C4-2B (cell line): ENCODE results near the gene MAD2L2.

Experiments used
- ZFX ChIP-seq: fragments of 450-650 bp; IDR thresholded peaks from 2 replicates; pipeline ENCODE4 v1.6.1; 2017
- TF ChIP-seq, protein P1 (sequence below): fragments of 450-650 bp; conservative IDR thresholded peaks from 2 replicates; pipeline ENCODE4 v1.5.1; 2017; ENCODE audit warnings: mild to moderate bottlenecking

DNA sequence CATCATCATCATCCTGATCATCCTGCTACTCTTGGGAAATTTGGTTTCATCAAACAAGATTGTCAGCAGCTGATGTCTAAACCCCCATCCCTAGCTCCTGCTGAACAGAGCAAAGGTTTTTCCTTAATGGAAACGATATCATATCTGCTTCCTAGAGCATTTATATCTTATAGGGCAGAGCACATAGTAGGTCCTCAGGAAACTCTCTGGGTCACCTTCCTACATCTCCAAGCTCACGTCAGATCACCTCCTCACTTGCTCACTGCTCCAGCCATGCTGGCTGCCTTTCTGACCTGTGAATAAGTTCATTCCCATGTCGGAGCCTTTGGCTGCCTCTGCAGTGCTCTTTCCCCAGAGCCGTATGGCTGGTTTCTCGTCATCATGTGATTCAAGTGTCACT lies 37.2 kb downstream of the MAD2L2 start:
- TF ChIP-seq, protein P1, sequence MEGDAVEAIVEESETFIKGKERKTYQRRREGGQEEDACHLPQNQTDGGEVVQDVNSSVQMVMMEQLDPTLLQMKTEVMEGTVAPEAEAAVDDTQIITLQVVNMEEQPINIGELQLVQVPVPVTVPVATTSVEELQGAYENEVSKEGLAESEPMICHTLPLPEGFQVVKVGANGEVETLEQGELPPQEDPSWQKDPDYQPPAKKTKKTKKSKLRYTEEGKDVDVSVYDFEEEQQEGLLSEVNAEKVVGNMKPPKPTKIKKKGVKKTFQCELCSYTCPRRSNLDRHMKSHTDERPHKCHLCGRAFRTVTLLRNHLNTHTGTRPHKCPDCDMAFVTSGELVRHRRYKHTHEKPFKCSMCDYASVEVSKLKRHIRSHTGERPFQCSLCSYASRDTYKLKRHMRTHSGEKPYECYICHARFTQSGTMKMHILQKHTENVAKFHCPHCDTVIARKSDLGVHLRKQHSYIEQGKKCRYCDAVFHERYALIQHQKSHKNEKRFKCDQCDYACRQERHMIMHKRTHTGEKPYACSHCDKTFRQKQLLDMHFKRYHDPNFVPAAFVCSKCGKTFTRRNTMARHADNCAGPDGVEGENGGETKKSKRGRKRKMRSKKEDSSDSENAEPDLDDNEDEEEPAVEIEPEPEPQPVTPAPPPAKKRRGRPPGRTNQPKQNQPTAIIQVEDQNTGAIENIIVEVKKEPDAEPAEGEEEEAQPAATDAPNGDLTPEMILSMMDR: no peak
- no peak for TF ChIP-seq ZFX
